ENCODE results near the gene SHPK. TPM values are rescaled to one million over a fixed set of nuclear protein-coding genes. Genes with fewer than 3 reads are reported as not detected.

The SHPK gene
- total RNA-seq, 1 experiment from 2014 or later = 19.6 TPM

GRCh38 chr17:3672571-3672970 lies 36.5 kb upstream of the SHPK start:
- no peak overlapping the region for H3K27ac ChIP-seq (ENCODE audit: low read depth, low read length)
- DNase-seq (ENCODE audit: low read depth, low spot score) (no peak), ATAC-seq (no peak)
- no peak overlapping the region for H3K9ac ChIP-seq (ENCODE audit: low read length)
- H3K4me2 ChIP-seq (ENCODE audit: low read length) = no peak overlapping the region
- no peak overlapping the region for H3K4me3 ChIP-seq (replicated peaks in 1 of 2; ENCODE audit: low read depth in 1 of 2, low read length in 2 of 2)
- POLR2A ChIA-PET = no interaction called here
- no peaks in the 10 kb centered on the region; the same call in 1 of the 2 replicates for H4K20me1 ChIP-seq (ENCODE audit: insufficient read depth)
- no peak overlapping the region for H2AFZ ChIP-seq (ENCODE audit: low read depth, low read length, poor library complexity, severe bottlenecking)
- CTCF ChIA-PET = no interaction called here
- H3K4me1 ChIP-seq (ENCODE audit: control insufficient read depth in 1 of 2, insufficient read depth in 2 of 2, low read length in 2 of 2) = peaks cover 3 to 8% of the 10 kb centered on the region in 2 experiments; a peak in 2 of 4 replicates
- peaks cover 24% of the 10 kb centered on the region for H3K79me2 ChIP-seq (ENCODE audit: insufficient read depth, low read length)
- no peak for TF ChIP-seq SP1 (IDR thresholded peaks at IDR 0.05; ENCODE audit: low read depth)
- no peak for TF ChIP-seq POLR2A (IDR thresholded peaks at IDR 0.05; ENCODE audit: borderline replicate concordance, extremely low read depth, insufficient read depth, insufficient read length)
- TF ChIP-seq RAD21 (IDR thresholded peaks at IDR 0.05; ENCODE audit: low read depth) = no peak
- no peak for TF ChIP-seq FOSL1 (IDR thresholded peaks at IDR 0.05; ENCODE audit: low read depth)
- TF ChIP-seq EZH2phosphoT487 (IDR thresholded peaks at IDR 0.05; ENCODE audit: borderline replicate concordance) = no peak
- TF ChIP-seq EGR1 (IDR thresholded peaks at IDR 0.05; ENCODE audit: low read depth) = no peak
- intact Hi-C loops (cut with micrococcal nuclease) = no loop called here
- RAD21 ChIA-PET (ENCODE audit: low non-redundant PET in 1 of 2, low total read pairs in 2 of 2, uncharacterized antibody in 2 of 2, unreplicated experiment in 2 of 2) = no interaction called here
- no TSS peak for BruUV-seq (replicated peaks)
- H3K27me3 ChIP-seq (ENCODE audit: insufficient read depth, low read length) = no peaks in the 10 kb centered on the region
- H3K9me2 ChIP-seq (ENCODE audit: insufficient read depth) = no peaks in the 10 kb centered on the region
- no peaks in the 10 kb centered on the region for H3K9me3 ChIP-seq (ENCODE audit: control insufficient read depth in 1 of 2, insufficient read depth in 1 of 2, low read depth in 1 of 2, low read length in 2 of 2)
- no peaks in the 10 kb centered on the region for H3K36me3 ChIP-seq (ENCODE audit: control insufficient read depth in 1 of 2, insufficient read depth in 2 of 2, low read length in 2 of 2)

GRCh38 chr17:3669548-3669947 lies 33.5 kb upstream of the SHPK start:
- CTCF ChIA-PET = no interaction called here
- TF ChIP-seq SRF (IDR thresholded peaks at IDR 0.05; ENCODE audit: low read depth) (no peak), ATF3 (IDR thresholded peaks at IDR 0.05) (no peak), CBX3 (IDR thresholded peaks at IDR 0.05; ENCODE audit: low read depth) (no peak), TCF7L2 (IDR thresholded peaks at IDR 0.05; ENCODE audit: borderline replicate concordance, extremely low read depth, insufficient read depth, insufficient read length) (no peak), FOSL1 (IDR thresholded peaks at IDR 0.05; ENCODE audit: low read depth) (no peak), EZH2 (IDR thresholded peaks at IDR 0.05) (no peak), JUND (IDR thresholded peaks at IDR 0.05) (no peak), REST (IDR thresholded peaks at IDR 0.05; ENCODE audit: low read depth) (no peak), POLR2AphosphoS5 (IDR thresholded peaks at IDR 0.05; ENCODE audit: low read depth, low read length) (no peak), YY1 (IDR thresholded peaks at IDR 0.05; ENCODE audit: extremely low read depth, insufficient replicate concordance, low read depth, low read length) (no peak), ZNF274 (IDR thresholded peaks at IDR 0.05; ENCODE audit: low read depth, low read length) (no peak), POLR2A (IDR thresholded peaks at IDR 0.05; ENCODE audit: borderline replicate concordance, extremely low read depth, insufficient read depth, insufficient read length) (no peak)
- TF ChIP-seq, protein P1, sequence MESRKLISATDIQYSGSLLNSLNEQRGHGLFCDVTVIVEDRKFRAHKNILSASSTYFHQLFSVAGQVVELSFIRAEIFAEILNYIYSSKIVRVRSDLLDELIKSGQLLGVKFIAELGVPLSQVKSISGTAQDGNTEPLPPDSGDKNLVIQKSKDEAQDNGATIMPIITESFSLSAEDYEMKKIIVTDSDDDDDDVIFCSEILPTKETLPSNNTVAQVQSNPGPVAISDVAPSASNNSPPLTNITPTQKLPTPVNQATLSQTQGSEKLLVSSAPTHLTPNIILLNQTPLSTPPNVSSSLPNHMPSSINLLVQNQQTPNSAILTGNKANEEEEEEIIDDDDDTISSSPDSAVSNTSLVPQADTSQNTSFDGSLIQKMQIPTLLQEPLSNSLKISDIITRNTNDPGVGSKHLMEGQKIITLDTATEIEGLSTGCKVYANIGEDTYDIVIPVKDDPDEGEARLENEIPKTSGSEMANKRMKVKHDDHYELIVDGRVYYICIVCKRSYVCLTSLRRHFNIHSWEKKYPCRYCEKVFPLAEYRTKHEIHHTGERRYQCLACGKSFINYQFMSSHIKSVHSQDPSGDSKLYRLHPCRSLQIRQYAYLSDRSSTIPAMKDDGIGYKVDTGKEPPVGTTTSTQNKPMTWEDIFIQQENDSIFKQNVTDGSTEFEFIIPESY (IDR thresholded peaks at IDR 0.05; ENCODE audit: extremely low read depth, insufficient replicate concordance, low read length) = no peak

More at GRCh38 chr17:3669548-3669947, 33.5 kb upstream of the SHPK start:
- Histone ChIP-seq H3K27me3 (ENCODE audit: insufficient read depth, low read length) (no peaks in the 10 kb centered on the region), H2AFZ (ENCODE audit: low read depth, low read length, poor library complexity, severe bottlenecking) (no peak overlapping the region), H3K36me3 (ENCODE audit: control insufficient read depth in 1 of 2, insufficient read depth in 2 of 2, low read length in 2 of 2) (no peaks in the 10 kb centered on the region), H3K4me3 (replicated peaks in 1 of 2; ENCODE audit: low read depth in 1 of 2, low read length in 2 of 2) (peak overlapping the region; percentile 74 to 96), H3K4me1 (ENCODE audit: control insufficient read depth in 1 of 2, insufficient read depth in 2 of 2, low read length in 2 of 2) (peaks cover 8 to 20% of the 10 kb centered on the region in 2 experiments), H3K27ac (ENCODE audit: low read depth, low read length) (peak overlapping the region; percentile 77; the same call in 1 of the 2 replicates), H3K9ac (ENCODE audit: low read length) (peak overlapping the region; percentile 97), H4K20me1 (ENCODE audit: insufficient read depth) (no peaks in the 10 kb centered on the region; the same call in 1 of the 2 replicates), H3K79me2 (ENCODE audit: insufficient read depth, low read length) (peaks cover 42% of the 10 kb centered on the region), H3K9me3 (ENCODE audit: control insufficient read depth in 1 of 2, insufficient read depth in 1 of 2, low read depth in 1 of 2, low read length in 2 of 2) (no peaks in the 10 kb centered on the region), H3K9me2 (ENCODE audit: insufficient read depth) (no peaks in the 10 kb centered on the region), H3K4me2 (ENCODE audit: low read length) (peak overlapping the region; percentile 74)
- BruUV-seq (replicated peaks) = no TSS peak
- RAD21 ChIA-PET (ENCODE audit: low non-redundant PET in 1 of 2, low total read pairs in 2 of 2, uncharacterized antibody in 2 of 2, unreplicated experiment in 2 of 2) = no interaction called here
- no peak for DNase-seq (ENCODE audit: low read depth, low spot score)
- intact Hi-C loops (cut with micrococcal nuclease) = no loop called here
- no peak for ATAC-seq
- POLR2A ChIA-PET = no interaction called here

Data from HCT116 (cell line).